Suprapubic skin (tissue), 3 donors: Measurements from ENCODE around the gene LRRIQ3.

Source experiments
- CTCF ChIP-seq, 2 donors: fragments of 200-600 bp in 1 of 2; fragments of 450-650 bp in 1 of 2; sonication (generic) in 1 of 2; IDR thresholded peaks; one replicate each; pipeline ENCODE4 v1.5.1; 2016 to 2019; ENCODE audit warnings: antibody characterized with exemption in 2 of 2, mild to moderate bottlenecking in 1 of 2, moderate library complexity in 1 of 2
- POLR2AphosphoS5 ChIP-seq, 3 donors: sonication (generic); formaldehyde crosslinking; IDR thresholded peaks; one replicate each; pipeline ENCODE4 v1.6.1; 2017; ENCODE audit warnings: antibody characterized with exemption in 3 of 3

- TF ChIP-seq CTCF (IDR thresholded peaks at IDR 0.05) = no peak
- TF ChIP-seq POLR2AphosphoS5 (IDR thresholded peaks at IDR 0.05) = no peak
Observed at GRCh38 chr1:74237035-74237434, 39.1 kb upstream of the LRRIQ3 start.
